ENCODE data around the gene JARID2.

- TF ChIP-seq, protein P1, sequence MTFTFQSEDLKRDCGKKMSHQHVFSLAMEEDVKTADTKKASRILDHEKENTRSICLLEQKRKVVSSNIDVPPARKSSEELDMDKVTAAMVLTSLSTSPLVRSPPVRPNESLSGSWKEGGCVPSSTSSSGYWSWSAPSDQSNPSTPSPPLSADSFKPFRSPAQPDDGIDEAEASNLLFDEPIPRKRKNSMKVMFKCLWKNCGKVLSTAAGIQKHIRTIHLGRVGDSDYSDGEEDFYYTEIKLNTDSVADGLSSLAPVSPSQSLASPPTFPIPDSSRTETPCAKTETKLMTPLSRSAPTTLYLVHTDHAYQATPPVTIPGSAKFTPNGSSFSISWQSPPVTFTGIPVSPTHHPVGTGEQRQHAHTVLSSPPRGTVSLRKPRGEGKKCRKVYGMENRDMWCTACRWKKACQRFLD (tag by site-specific recombination; IDR thresholded peaks at IDR 0.05): no peak
- TF ChIP-seq ZBTB26 (tag by site-specific recombination; optimal IDR thresholded peaks at IDR 0.05) (no peak), CTCF (tag by site-specific recombination; IDR thresholded peaks at IDR 0.05) (no peak), ZBTB8A (tag by site-specific recombination; IDR thresholded peaks at IDR 0.05) (no peak), ZNF639 (tag by site-specific recombination; IDR thresholded peaks at IDR 0.05) (no peak), ATF2 (tag by site-specific recombination; IDR thresholded peaks at IDR 0.05; ENCODE audit: low read depth) (no peak)
These were observed 120.2 kb downstream of the JARID2 start for GRCh38 chr6:15366003-15366535.
